ENCODE results near the gene TMBIM1. TPM values are rescaled to one million over a fixed set of nuclear protein-coding genes. Genes with fewer than 3 reads are reported as not detected.

TMBIM1 gene
- total RNA-seq, 3 donors from 2014 or later: 49.0 to 60.5 (median 52.8) TPM

- no peak overlapping the region for H3K4me3 Mint-ChIP-seq
- H3K36me3 Mint-ChIP-seq (ENCODE audit: insufficient read depth): peaks cover 54% of the 10 kb centered on the region
- ATAC-seq (no peak), DNase-seq (no peak)
- H3K9me3 Mint-ChIP-seq: no peaks in the 10 kb centered on the region
- peaks cover 89% of the 10 kb centered on the region for H3K4me1 Mint-ChIP-seq (ENCODE audit: low read depth)
- H3K27me3 Mint-ChIP-seq (ENCODE audit: low read depth): no peaks in the 10 kb centered on the region
Observed at GRCh38 chr2:218226903-218227302, 65.4 kb downstream of the TMBIM1 start.

Other genes with a start within 250 kb of the TMBIM1 start
- under 1 TPM in 2 of 3 donors, not detected in 1; 0.16 to 0.38 TPM for gene RUFY4, start 223.2 kb downstream of the TMBIM1 start, total RNA-seq
- not detected for gene CXCR2, start 166.5 kb downstream of the TMBIM1 start, total RNA-seq
- gene CXCR1, start 125.5 kb downstream of the TMBIM1 start, total RNA-seq: not detected
- gene ARPC2, start 75.3 kb downstream of the TMBIM1 start, total RNA-seq: 100 to 1,000 TPM; 381 to 396 (median 382) TPM
- gene GPBAR1, start 31.5 kb downstream of the TMBIM1 start, total RNA-seq: under 1 TPM; 0.66 to 0.69 (median 0.68) TPM
- 100 to 1,000 TPM; 128 to 142 (median 131) TPM for gene AAMP, start 22.4 kb downstream of the TMBIM1 start, total RNA-seq
- 10 to 100 TPM; 14.7 to 19.1 (median 17.8) TPM for gene PNKD, start 22.0 kb downstream of the TMBIM1 start, total RNA-seq
- not detected for gene CATIP, start 64.4 kb upstream of the TMBIM1 start, total RNA-seq
- gene SLC11A1, start 89.8 kb upstream of the TMBIM1 start, total RNA-seq: under 1 TPM; 0.05 to 0.61 (median 0.05) TPM
- 10 to 100 TPM; 42.8 to 58.0 (median 52.7) TPM for gene CTDSP1, start 107.4 kb upstream of the TMBIM1 start, total RNA-seq
- under 1 TPM; 0.11 to 0.24 (median 0.23) TPM for gene VIL1, start 126.6 kb upstream of the TMBIM1 start, total RNA-seq

Data from activated T-cell treated with anti-CD3 and anti-CD28 coated beads, Interleukin-2, amount 50 U/mL, for 4 hours (primary cell).